Panc1 (cell line): ENCODE data around the gene PDK2.

Experiments
- POLR2AphosphoS5 ChIP-seq: IDR thresholded peaks from 2 replicates; pipeline ENCODE4 v1.6.1; 2012; ENCODE audit warnings: mild to moderate bottlenecking, low read depth, low read length, moderate library complexity
- SIN3A ChIP-seq: IDR thresholded peaks from 2 replicates; pipeline ENCODE4 v1.6.1; 2012; ENCODE audit warnings: low read depth, mild to moderate bottlenecking, low read length, moderate library complexity, borderline replicate concordance; ENCODE audit not compliant: insufficient read depth
- TCF7L2 ChIP-seq: IDR thresholded peaks from 2 replicates; pipeline ENCODE4 v1.6.1; 2011; ENCODE audit warnings: mild to moderate bottlenecking, low read depth, low read length, inconsistent platforms
- TF ChIP-seq, protein P1 (sequence below): fragments of 450-650 bp; IDR thresholded peaks from 2 replicates; pipeline ENCODE4 v1.5.1; 2017; ENCODE audit warnings: mild to moderate bottlenecking
- TF ChIP-seq, protein P2 (sequence below), 2 experiments: IDR thresholded peaks; 2 replicates each; pipeline ENCODE4 v1.6.1; 2011 to 2012; ENCODE audit warnings: low read depth in 2 of 2, control low read depth in 1 of 2, low read length in 1 of 2, mild to moderate bottlenecking in 1 of 2, moderate library complexity in 1 of 2; ENCODE audit not compliant: insufficient read depth in 1 of 2

DNA sequence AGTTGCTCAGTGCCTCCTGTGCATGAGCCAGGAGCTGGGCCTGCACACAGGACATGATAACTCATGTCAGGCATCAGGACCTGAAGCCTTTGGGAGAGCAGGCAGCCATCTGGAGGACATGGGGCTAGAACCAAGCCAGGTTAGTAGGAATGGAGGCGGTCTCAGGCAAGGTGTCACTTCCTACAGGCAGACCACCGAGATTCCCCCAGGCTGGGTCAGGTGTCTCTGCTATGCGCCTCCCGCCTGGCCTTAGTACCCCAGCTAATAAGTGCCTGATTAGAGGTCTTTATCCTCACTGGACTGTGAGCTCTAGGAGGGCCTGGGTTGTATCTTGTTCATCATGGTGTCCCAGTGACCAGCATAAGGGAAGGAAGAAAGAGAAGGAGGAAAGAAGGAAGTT lies 19.2 kb downstream of the PDK2 start:
- TF ChIP-seq, protein P1, sequence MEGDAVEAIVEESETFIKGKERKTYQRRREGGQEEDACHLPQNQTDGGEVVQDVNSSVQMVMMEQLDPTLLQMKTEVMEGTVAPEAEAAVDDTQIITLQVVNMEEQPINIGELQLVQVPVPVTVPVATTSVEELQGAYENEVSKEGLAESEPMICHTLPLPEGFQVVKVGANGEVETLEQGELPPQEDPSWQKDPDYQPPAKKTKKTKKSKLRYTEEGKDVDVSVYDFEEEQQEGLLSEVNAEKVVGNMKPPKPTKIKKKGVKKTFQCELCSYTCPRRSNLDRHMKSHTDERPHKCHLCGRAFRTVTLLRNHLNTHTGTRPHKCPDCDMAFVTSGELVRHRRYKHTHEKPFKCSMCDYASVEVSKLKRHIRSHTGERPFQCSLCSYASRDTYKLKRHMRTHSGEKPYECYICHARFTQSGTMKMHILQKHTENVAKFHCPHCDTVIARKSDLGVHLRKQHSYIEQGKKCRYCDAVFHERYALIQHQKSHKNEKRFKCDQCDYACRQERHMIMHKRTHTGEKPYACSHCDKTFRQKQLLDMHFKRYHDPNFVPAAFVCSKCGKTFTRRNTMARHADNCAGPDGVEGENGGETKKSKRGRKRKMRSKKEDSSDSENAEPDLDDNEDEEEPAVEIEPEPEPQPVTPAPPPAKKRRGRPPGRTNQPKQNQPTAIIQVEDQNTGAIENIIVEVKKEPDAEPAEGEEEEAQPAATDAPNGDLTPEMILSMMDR, result no peak
- TF ChIP-seq POLR2AphosphoS5 (no peak), TCF7L2 (no peak), SIN3A (no peak)
- TF ChIP-seq, protein P2, sequence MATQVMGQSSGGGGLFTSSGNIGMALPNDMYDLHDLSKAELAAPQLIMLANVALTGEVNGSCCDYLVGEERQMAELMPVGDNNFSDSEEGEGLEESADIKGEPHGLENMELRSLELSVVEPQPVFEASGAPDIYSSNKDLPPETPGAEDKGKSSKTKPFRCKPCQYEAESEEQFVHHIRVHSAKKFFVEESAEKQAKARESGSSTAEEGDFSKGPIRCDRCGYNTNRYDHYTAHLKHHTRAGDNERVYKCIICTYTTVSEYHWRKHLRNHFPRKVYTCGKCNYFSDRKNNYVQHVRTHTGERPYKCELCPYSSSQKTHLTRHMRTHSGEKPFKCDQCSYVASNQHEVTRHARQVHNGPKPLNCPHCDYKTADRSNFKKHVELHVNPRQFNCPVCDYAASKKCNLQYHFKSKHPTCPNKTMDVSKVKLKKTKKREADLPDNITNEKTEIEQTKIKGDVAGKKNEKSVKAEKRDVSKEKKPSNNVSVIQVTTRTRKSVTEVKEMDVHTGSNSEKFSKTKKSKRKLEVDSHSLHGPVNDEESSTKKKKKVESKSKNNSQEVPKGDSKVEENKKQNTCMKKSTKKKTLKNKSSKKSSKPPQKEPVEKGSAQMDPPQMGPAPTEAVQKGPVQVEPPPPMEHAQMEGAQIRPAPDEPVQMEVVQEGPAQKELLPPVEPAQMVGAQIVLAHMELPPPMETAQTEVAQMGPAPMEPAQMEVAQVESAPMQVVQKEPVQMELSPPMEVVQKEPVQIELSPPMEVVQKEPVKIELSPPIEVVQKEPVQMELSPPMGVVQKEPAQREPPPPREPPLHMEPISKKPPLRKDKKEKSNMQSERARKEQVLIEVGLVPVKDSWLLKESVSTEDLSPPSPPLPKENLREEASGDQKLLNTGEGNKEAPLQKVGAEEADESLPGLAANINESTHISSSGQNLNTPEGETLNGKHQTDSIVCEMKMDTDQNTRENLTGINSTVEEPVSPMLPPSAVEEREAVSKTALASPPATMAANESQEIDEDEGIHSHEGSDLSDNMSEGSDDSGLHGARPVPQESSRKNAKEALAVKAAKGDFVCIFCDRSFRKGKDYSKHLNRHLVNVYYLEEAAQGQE (IDR thresholded peaks at IDR 0.05; ENCODE audit: insufficient read depth in 1 of 2, low read depth in 2 of 2, low read length in 1 of 2), result no peak
